Measurements from ENCODE around the gene BLTP1.

The BLTP1 gene

DNA sequence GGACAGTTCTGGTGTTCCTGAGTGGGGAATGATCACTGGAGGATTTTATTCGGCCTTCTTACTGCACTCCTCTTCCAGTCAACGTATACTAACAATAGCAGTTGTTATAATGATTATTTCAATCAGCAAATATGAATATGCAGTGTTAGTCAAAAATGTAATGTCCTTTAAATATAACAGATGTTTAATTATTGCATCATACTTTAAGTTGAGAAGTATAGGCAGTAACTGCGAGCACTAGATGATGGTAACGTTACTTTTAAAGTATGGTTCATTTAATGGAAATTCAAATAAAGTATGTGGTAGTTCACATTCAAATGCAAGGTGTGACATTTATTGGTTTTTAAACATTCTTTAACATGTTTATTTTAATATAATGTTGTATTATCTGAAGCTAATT, 5.5 kb upstream of the BLTP1 start:
- DNase-seq (ENCODE audit: extremely low read depth, low read depth): no peak
- TF ChIP-seq, protein P1, sequence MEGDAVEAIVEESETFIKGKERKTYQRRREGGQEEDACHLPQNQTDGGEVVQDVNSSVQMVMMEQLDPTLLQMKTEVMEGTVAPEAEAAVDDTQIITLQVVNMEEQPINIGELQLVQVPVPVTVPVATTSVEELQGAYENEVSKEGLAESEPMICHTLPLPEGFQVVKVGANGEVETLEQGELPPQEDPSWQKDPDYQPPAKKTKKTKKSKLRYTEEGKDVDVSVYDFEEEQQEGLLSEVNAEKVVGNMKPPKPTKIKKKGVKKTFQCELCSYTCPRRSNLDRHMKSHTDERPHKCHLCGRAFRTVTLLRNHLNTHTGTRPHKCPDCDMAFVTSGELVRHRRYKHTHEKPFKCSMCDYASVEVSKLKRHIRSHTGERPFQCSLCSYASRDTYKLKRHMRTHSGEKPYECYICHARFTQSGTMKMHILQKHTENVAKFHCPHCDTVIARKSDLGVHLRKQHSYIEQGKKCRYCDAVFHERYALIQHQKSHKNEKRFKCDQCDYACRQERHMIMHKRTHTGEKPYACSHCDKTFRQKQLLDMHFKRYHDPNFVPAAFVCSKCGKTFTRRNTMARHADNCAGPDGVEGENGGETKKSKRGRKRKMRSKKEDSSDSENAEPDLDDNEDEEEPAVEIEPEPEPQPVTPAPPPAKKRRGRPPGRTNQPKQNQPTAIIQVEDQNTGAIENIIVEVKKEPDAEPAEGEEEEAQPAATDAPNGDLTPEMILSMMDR (IDR thresholded peaks at IDR 0.05; ENCODE audit: low read depth, low read length): no peak

DNA sequence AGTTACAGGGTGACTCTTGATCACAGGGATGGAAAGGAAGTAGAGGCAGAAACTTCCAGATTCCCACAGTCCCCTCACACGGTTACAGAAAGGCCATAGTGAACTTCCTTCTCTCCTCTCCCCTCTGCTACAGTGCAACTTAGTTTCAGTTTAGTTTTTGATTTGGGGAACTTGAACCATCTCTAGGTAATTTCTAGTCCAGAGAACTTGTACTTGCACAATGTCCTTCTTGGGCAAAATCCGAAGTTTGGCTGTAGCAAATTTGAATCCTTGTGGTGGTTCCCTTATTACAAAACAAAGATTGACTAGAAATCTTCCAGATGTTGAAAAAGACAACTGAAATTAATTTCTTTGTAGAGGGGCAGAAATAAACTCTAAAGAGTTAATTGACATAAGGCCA, 1.2 kb upstream of the BLTP1 start:
- no peak for DNase-seq (ENCODE audit: extremely low read depth, low read depth)
- TF ChIP-seq, protein P1 (IDR thresholded peaks at IDR 0.05; ENCODE audit: low read depth, low read length): no peak

DNA sequence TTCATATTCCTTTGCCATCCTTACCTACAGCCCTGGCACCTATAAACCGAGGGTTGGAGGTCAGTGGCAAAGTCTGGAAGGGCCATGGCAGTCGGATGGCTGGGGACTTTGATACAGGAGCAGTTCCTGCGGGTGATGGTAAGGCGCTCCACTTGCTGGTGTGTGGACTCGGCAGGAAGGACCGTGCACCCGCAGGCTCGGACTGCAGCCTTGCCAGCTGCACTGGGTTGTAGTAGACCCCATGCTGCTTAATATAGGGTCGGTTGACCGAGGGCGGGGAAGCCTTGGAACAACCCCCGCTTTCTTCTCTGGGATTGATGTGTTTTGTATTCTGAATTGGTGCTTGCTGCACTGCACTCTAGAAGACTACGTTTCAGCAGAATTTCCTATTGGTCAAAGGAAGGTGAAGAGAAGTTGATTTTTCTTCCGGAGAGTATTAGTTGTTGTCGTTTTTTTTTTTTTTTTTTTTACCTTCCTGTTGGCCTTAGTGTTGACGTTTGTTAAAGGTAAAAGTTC, 638 bp downstream of the BLTP1 start:
- no peak for DNase-seq (ENCODE audit: extremely low read depth, low read depth)
- TF ChIP-seq, protein P1 (IDR thresholded peaks at IDR 0.05; ENCODE audit: low read depth, low read length): no peak

DNA sequence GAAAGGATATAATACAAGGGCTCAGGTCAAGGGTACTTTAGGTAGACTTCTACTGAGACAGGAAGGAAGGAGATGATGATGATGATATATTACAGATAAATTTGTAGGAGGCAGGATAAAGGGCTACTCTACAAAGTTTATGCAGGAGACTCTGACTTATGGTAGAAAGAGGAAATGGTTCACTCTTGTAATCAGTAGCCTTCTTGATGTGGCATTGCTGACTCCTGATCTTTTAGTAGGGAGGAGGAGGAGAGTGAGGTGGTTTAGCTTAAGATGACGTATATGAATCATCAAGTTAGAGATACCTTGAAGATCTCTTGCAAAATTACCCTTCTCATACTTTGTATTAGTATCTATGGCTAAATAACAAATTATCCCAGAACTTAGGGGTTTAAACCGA, 4.7 kb downstream of the BLTP1 start:
- TF ChIP-seq, protein P1 (IDR thresholded peaks at IDR 0.05; ENCODE audit: low read depth, low read length): no peak
- DNase-seq (ENCODE audit: extremely low read depth, low read depth): no peak

DNA sequence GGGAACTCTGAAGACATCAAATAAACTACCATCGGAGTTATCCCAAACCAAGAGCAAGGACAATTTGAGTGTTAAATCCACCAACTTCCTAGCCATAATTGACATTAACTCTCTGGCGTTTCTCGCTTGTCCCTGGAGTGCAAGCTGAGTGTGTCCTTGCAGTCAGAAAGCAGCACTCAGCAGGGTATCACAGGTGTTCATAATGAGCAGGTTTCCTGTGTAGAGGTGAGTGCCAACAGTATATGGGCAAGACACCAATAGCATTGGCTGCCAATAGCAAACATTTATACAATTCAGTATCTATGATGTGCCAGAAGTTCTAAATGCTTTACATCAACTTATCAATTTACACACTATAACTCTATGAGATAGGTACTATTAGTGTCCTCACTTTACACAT, 11.2 kb downstream of the BLTP1 start:
- DNase-seq (ENCODE audit: extremely low read depth, low read depth): no peak
- TF ChIP-seq, protein P1 (IDR thresholded peaks at IDR 0.05; ENCODE audit: low read depth, low read length): no peak

DNA sequence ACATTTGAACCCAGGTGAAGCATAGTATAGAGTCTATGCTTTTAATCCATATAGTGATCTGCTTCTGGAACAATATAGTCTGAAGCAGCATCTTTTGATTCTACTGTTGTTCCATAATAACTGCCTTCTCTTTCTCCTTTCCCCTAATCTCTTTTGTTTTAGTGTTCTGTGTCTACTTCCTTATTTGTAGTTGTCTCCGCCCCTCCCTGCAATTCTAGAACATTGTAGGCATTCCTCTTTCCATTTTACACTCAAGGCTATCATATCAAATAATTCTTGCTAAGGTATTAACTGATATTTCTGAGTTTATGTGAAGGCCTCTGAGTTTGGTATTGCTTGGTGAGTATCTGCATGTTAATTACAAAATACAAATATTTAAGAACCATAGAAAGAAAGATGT, 11.6 kb downstream of the BLTP1 start:
- no peak for DNase-seq (ENCODE audit: extremely low read depth, low read depth)
- TF ChIP-seq, protein P1 (IDR thresholded peaks at IDR 0.05; ENCODE audit: low read depth, low read length): no peak

DNA sequence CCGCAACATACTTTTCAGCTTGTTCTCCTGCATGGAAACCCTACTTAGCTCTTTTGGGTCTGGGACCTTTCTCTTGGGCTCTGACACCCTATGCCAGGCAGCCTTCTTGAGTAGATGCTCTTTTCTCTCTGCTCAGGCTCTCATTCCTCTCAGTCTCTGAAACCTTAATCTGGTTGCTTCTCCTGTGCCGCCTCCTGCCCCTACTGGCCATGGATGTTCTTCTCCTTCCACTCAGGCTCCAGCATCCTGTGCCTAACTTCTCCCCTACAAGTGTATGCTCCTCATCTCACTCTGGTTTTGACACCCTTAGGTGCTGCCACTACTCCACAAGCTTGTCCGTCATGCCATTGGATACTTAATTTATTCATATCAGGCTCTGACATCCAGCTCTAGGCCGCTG, 15.2 kb downstream of the BLTP1 start:
- TF ChIP-seq, protein P1 (IDR thresholded peaks at IDR 0.05; ENCODE audit: low read depth, low read length): no peak
- DNase-seq (ENCODE audit: extremely low read depth, low read depth): no peak
